Measurements from ENCODE around the gene SIN3B.
A peak's percentile ranks its signal among the peaks of the same experiment; 100 is the strongest.

SIN3B gene

DNA sequence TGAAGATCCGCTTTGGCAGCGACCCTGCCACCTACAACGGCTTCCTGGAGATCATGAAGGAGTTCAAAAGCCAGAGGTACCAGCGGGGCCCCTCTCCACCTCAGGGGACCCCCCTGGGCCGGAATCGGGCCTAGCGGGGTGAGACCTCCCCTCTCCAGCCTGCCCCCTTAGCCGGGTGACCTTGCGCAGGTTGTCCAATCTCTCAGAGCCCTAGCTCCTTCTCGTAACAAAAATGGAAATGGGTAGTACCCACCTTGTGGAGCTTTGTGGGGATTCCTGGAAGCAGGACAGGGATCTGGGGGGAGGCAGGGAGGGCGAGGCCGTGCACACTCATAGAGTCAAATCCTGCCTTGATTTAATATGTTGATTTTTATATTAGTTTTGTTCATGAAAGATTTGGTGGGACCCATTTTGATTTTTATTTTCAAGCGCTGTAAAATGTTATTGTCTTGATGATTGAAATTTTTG, 658 bp downstream of the SIN3B start:
- no peak for DNase-seq

DNA sequence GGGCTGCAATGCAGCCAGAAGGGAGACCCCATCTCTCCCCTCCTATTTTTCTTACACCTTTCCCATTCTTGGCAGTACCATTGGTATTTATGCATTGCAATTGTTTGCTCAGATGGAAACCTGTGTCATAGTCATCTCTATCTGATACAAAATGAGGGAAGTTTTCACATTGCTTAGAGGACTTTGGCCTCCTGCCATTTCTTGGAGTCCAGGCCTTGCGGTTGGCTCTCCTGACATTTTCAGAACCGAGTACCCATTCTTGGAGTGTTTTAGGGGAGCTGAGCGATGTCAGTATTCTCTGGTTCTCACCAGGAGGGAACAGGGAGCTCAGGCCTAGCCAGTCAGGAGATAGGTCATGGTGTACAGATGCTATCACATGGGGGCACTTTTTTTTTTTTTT, 1.5 kb downstream of the SIN3B start:
- DNase-seq, result no peak

DNA sequence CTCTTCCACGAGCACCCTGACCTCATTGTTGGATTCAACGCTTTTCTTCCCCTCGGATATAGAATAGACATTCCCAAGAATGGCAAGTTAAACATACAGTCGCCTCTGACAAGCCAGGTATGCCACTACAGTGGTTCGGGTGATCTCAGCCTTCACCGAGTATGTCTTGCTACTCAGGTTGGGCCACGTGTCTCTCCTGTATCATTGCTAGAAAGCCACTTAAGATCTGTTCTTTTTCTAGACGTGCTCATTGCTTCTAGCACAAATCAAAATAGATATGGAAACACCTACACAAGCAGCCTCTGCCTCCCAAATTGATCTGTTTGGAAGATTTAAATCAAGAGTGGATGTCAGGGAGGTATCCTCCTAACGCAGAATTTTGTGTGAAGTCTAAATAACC, 2.3 kb downstream of the SIN3B start:
- no peak for DNase-seq

GRCh38 chr19:16834747-16835146, 5.5 kb downstream of the SIN3B start:
- DNase-seq, result peak in 1 of 2 experiments; percentile 33

GRCh38 chr19:16836115-16837034, 7.2 kb downstream of the SIN3B start:
- no peak for DNase-seq

DNA sequence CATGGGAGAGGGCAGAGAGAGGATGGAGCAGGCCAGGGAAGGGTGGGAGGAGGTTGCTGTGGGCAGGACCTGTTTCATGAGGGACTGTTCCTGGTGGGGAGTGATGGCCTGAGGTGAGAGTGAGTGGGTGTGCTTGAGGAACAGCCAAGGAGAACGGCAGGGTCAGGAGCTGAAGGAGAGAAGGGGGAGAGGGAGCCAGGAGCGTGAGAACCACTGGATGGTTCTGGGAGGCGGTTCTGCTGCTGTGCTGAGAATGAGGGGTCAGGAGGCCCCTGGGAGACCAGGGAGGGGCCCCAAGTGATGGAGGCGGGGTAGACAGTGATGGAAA, 7.8 kb downstream of the SIN3B start:
- DNase-seq, result no peak

DNA sequence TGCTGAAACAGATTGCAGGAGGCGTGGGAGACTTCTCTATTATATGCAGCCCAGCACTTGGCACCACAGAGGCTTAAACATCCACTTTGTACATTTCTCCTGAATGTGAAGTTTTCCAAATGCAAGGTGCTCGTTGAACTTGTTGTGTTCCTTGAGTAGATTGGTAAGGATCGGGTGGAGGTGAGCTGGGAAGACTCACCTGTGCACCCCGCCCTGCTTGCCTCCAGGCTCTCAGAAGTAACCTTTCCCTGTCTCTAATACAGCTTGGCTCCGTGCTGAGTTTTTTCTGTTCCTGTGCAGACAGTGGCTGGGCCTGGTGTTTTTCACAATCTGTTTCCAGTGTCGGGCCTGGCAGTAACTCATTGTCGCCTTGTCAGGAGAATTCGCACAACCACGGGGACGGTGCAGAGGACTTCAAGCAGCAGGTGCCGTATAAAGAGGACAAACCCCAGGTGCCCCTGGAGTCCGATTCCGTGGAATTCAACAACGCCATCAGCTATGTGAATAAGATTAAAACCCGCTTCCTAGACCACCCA, 12.3 kb downstream of the SIN3B start:
- no peak for DNase-seq

DNA sequence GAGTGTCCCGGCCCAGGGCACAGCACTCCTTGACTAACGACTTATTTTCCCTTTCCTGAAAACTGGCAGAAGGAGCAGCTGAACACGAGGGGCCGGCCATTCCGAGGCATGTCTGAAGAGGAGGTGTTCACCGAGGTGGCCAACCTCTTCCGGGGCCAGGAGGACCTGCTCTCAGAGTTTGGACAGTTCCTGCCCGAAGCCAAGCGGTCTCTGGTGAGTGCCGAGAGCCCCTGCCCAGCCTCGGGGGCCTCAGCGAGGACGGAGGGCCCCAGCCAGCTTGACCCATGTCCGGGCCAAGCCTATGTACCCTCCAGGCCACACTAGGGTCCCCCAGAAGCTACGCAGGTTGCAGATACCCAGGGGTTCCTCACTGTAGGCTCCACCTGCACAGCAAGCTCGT, 17.7 kb downstream of the SIN3B start:
- DNase-seq, result no peak

- no peak for DNase-seq
These were observed 18.2 kb downstream of the SIN3B start for GRCh38 chr19:16847430-16847829.

- no peak for DNase-seq
These were observed 20.0 kb downstream of the SIN3B start for GRCh38 chr19:16849168-16849567.

- no peak for DNase-seq
These were observed 20.9 kb downstream of the SIN3B start for GRCh38 chr19:16850133-16850532.

DNA sequence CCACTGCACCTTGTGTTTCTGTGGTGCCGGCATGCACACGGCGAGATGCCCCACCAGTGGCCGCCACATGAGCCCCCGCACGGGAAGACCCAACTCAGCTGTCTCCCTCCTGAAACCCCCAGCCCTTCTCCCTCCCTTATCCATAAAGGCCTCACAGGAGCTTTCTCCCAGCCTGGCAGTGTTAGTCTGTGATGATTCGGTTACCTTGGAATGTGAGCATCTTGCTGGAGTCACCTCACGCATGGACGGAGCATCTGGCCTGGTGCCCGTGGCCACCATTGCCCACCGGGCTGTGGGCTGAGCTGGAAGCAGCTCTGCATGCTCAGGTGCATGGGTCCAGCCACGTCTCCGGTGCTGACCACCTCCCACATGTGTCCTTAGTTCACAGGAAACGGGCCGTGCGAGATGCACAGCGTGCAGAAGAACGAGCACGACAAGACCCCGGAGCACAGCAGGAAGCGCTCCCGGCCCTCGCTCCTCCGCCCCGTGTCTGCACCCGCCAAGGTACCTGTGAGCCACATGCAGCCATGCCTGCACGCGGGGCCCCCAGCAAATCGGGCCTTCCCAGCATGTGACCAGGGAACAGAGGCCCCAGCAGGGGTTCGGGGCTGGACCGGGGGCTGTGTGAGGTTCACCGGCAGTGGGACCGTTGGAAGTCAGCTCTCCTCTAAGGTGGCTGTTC, 22.0 kb downstream of the SIN3B start:
- no peak for DNase-seq

DNA sequence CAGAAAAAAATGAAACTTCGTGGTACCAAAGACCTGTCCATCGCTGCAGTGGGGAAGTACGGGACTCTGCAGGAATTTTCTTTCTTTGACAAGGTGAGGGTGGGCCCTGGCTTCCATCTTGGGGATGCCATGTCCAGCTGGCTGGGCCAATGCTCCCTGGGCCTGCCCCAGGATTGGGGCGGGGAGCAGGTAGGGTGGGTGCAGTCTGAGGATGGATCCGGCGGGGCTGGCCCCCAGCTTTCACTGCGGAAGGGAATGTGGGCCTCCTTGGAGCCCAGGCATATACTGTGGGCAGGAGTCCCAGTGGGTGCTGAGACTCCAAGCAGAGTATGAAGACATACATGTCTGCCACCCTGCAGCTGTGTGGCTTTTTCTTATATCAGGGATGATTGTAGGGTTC, 23.9 kb downstream of the SIN3B start:
- no peak for DNase-seq

GRCh38 chr19:16856091-16856490, 26.9 kb downstream of the SIN3B start:
- no peak for DNase-seq

DNA sequence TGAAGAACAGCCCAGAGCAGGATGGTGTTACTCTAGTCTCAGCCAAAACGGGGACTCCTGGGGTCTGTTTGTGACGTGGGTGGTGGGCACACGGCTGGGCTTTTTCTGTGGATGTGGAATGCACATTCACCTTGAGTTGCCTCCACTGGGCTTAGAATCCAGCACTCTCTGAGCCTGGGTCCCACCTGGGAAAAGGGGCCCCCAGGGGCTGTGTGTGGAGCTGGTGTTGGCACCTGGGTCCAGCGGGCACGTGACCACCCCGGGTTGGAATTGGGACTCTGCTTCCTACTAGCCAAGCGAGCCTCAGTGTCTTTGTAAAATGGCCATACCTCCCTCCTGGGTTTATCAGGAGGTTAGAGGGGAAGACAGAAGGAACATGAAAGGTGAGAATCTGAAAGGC, 30.4 kb downstream of the SIN3B start:
- DNase-seq, result no peak

GRCh38 chr19:16860118-16860517, 30.9 kb downstream of the SIN3B start:
- no peak for DNase-seq

GRCh38 chr19:16861011-16861410, 31.8 kb downstream of the SIN3B start:
- no peak for DNase-seq

DNA sequence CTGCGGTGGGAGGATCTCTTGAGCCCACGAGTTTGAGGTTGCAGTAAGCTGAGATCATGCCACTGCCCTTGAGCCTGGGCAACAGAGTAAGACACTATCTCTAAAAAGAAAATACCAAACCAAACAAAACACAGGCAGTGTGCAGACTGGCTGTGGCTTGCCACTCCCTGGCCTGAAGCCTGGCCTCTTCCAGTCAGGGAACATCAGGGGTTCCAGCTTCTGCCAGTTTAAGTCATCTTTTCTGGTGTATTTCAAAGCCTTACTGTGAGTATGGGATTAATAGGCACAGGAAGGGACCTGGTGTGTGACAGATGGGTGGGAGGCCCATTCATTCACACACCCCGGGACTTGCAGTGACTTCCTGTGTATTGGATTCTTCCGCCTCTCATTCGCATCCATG, 32.6 kb downstream of the SIN3B start:
- DNase-seq, result no peak

GRCh38 chr19:16862826-16863415, 33.7 kb downstream of the SIN3B start:
- DNase-seq, result no peak

DNA sequence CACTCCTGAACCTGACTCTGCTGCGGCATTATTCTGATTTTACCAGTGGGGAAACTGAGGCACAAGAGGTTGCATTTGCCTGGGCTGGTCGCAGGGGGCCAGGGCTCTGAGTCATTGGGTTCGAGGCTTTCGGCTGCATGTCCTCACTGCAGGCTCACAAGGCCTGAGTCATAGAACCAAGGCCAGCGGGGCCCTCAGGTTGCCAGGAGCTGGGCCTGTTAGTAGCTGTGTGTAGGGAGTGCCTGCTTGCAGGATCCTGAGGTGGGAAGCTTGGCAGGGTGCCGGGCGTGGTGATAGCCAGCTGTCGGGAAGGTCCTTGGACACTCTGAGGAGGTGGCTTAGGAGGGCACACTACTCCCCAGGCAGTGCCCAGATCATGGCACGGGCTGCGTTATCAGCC, 38.0 kb downstream of the SIN3B start:
- no peak for DNase-seq

DNA sequence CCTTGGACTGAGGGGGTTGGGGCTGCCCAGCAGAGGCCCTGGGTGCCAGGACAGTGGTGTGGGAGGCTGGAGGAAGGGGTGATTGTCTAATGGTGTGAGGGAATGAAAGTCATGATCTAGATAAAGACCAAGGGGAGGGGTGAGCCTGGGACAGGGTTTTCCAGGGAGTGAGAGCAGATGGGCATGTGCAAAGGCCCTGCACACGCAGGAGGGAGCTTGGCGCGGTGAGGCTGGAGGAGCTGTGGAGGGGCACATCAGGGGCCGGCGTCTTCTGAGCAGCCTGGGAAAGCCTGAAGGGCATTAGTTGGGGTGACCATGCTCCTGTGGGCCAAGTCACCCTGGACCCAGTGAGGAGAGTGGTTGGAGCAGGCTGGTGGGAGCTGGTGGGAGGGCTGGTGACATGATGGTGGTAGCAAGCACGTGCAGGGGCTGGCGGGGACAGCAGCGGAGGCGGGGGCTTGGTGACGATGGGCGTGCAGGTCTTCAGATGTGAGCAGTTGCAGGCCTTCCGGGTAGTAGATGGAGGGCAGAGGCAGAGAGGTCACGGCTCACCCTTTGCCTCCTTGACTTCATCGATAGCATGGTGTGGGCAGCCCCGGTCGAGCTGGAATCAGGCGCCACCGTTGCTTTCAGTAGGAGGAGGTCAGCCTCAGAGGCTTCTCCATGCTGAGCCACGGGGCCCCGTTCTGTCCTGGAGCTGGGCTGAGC, 39.4 kb downstream of the SIN3B start:
- DNase-seq, result no peak

DNA sequence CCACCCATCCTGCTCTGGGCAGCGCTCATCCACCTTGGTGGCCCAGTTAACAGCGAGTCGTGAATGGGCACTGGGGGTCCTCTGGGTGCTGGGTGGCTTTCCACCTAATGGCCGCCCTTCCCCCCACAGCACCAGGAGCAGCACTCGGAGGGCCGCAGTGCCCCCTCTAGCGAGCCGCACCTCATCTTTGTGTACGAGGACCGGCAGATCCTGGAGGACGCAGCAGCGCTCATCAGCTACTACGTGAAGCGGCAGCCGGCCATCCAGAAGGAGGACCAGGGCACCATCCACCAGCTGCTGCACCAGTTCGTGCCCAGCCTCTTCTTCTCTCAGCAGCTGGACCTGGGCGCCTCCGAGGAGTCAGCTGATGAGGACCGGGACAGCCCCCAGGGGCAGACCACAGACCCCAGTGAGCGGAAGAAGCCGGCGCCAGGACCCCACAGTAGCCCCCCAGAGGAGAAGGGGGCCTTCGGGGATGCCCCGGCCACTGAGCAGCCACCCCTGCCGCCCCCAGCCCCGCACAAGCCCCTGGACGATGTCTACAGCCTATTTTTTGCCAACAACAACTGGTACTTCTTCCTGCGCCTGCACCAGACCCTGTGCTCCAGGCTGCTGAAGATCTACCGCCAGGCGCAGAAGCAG, 40.3 kb downstream of the SIN3B start:
- no peak for DNase-seq

DNA sequence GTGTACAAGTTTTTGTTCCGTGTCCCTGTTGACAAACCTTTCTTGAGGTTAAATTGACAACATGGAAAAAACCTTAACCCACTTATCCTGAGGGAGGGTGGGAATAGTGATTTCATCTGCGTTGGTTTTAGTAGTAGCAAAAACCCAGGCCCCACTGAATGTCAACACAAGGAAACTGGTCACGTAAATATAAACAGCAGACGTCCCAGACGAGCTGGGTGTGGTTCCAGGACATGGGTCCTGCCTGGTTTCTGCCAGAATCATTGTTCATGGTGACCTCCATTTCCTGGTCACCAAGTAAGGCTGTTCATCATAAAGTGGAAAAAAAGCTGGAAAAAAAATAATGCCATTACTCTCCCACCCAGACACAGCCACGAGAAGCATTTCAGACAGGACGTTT, 42.7 kb downstream of the SIN3B start:
- no peak for DNase-seq
